ENCODE measurements around the gene HOXD4. TPM values are rescaled to one million over a fixed set of nuclear protein-coding genes. Genes with fewer than 3 reads are reported as not detected.
A peak's percentile ranks its signal among the peaks of the same experiment; 100 is the strongest.

Gene HOXD4
- total RNA-seq, 3 donors from 2014 or later = 4.7 to 6.5 (median 5.9) TPM

DNA sequence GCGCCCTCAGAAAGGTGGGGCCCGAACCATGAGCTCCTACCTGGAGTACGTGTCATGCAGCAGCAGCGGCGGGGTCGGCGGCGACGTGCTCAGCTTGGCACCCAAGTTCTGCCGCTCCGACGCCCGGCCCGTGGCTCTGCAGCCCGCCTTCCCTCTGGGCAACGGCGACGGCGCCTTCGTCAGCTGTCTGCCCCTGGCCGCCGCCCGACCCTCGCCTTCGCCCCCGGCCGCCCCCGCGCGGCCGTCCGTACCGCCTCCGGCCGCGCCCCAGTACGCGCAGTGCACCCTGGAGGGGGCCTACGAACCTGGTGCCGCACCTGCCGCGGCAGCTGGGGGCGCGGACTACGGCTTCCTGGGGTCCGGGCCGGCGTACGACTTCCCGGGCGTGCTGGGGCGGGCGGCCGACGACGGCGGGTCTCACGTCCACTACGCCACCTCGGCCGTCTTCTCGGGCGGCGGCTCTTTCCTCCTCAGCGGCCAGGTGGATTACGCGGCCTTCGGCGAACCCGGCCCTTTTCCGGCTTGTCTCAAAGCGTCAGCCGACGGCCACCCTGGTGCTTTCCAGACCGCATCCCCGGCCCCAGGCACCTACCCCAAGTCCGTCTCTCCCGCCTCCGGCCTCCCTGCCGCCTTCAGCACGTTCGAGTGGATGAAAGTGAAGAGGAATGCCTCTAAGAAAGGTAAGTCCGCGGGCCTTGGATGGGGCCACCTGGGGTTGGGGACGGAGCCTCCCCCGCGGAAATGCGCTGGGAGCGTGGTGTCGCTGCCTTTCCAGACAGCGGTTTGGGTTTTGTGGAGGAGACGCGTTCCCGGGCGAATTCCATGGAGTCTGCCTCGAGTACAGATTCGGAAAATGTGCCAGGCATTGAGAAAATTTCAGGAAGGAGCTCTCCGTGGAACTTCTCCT lies 37.7 kb downstream of the HOXD4 start:
- Histone ChIP-seq H3K4me3 (peak overlapping the region; percentile 52), H3K9me3 (no peaks in the 10 kb centered on the region), H3K4me1 (ENCODE audit: low read depth) (peaks cover 22% of the 10 kb centered on the region), H3K36me3 (ENCODE audit: low read depth) (no peaks in the 10 kb centered on the region)
- peak; percentile 68 for ATAC-seq
- DNase-seq = peak in 2 of 3 donors; percentile 52 to 75
- intact Hi-C loops (cut with DNase I, micrococcal nuclease) = no loop called here
- TF ChIP-seq, protein P1, sequence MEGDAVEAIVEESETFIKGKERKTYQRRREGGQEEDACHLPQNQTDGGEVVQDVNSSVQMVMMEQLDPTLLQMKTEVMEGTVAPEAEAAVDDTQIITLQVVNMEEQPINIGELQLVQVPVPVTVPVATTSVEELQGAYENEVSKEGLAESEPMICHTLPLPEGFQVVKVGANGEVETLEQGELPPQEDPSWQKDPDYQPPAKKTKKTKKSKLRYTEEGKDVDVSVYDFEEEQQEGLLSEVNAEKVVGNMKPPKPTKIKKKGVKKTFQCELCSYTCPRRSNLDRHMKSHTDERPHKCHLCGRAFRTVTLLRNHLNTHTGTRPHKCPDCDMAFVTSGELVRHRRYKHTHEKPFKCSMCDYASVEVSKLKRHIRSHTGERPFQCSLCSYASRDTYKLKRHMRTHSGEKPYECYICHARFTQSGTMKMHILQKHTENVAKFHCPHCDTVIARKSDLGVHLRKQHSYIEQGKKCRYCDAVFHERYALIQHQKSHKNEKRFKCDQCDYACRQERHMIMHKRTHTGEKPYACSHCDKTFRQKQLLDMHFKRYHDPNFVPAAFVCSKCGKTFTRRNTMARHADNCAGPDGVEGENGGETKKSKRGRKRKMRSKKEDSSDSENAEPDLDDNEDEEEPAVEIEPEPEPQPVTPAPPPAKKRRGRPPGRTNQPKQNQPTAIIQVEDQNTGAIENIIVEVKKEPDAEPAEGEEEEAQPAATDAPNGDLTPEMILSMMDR (IDR thresholded peaks at IDR 0.05) = no peak

DNA sequence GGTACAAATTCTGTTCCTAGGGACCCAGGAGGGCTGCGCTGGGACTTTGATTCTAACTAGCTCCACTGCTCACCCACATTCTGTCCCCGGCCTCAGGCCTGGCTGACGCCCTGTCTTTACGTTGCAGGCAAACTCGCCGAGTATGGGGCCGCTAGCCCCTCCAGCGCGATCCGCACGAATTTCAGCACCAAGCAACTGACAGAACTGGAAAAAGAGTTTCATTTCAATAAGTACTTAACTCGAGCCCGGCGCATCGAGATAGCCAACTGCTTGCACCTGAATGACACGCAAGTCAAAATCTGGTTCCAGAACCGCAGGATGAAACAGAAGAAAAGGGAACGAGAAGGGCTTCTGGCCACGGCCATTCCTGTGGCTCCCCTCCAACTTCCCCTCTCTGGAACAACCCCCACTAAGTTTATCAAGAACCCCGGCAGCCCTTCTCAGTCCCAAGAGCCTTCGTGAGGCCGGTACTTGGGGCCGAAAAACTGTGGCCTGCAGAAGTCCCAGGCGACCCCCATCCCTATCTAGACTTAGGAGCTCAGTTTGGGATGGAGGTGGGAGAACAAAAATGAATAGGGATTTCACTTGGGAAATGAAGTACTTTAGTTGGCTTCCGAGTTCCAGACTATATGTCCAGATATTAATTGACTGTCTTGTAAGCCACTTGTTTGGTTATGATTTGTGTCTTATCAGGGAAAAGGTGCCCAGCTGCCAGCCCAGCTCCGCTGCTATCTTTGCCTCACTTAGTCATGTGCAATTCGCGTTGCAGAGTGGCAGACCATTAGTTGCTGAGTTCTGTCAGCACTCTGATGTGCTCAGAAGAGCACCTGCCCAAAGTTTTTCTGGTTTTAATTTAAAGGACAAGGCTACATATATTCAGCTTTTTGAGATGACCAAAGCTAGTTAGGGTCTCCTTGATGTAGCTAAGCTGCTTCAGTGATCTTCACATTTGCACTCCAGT lies 38.6 kb downstream of the HOXD4 start:
- H3K4me1 ChIP-seq (ENCODE audit: low read depth) = peaks cover 22% of the 10 kb centered on the region
- H3K4me3 ChIP-seq = peak overlapping the region; percentile 52
- no peaks in the 10 kb centered on the region for H3K9me3 ChIP-seq
- TF ChIP-seq, protein P1 (IDR thresholded peaks at IDR 0.05) = no peak
- ATAC-seq = no peak
- no peak for DNase-seq
- intact Hi-C loops (cut with DNase I, micrococcal nuclease) = no loop called here
- H3K36me3 ChIP-seq (ENCODE audit: low read depth) = no peaks in the 10 kb centered on the region

DNA sequence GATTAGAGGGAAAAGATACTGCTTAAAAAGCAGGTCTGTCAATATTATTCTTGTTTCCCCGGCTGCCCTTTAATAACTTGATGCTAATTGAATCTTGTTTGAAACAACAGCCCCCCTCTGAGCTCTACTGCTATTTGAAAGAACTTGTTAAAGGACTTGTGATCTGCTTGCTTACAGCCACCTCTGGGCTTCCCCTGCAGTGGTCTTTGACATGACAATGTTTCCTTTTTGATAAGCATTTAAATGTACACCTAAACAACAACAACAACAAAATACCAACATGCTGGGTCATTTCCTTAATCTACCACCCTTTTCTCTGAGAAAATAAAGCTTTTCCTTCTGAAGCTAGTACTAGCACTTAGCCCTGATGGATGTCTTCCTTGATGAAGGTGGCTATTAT lies 41.0 kb downstream of the HOXD4 start:
- DNase-seq = no peak
- no peak for ATAC-seq
- H3K9me3 ChIP-seq = no peaks in the 10 kb centered on the region
- TF ChIP-seq, protein P1 (IDR thresholded peaks at IDR 0.05) = no peak
- H3K4me1 ChIP-seq (ENCODE audit: low read depth) = peaks cover 19% of the 10 kb centered on the region
- no peak overlapping the region for H3K4me3 ChIP-seq
- H3K36me3 ChIP-seq (ENCODE audit: low read depth) = no peaks in the 10 kb centered on the region
- intact Hi-C loops (cut with DNase I, micrococcal nuclease) = no loop called here

DNA sequence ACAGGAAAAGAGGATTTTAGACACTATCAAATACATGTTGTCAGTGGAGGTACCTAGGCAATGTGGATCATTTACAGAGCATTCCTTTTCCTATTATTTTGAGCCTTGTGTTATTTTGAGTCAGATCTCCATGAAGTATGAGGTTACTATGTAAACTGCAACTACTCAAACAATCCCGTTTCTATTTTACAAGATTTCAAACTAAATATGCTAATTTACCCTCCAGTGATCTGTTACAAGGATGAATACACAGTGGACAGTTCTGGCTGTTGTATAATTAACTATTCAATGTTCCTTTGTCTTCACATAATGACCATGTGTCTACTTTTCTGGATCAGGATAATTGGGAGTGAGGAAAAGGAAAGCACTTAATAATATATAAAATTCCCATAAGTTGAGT lies 41.7 kb downstream of the HOXD4 start:
- Histone ChIP-seq H3K36me3 (ENCODE audit: low read depth) (no peaks in the 10 kb centered on the region), H3K9me3 (no peaks in the 10 kb centered on the region), H3K4me1 (ENCODE audit: low read depth) (peaks cover 19% of the 10 kb centered on the region), H3K4me3 (no peak overlapping the region)
- TF ChIP-seq, protein P1 (IDR thresholded peaks at IDR 0.05) = no peak
- intact Hi-C loops (cut with DNase I, micrococcal nuclease) = no loop called here
- no peak for ATAC-seq
- no peak for DNase-seq

DNA sequence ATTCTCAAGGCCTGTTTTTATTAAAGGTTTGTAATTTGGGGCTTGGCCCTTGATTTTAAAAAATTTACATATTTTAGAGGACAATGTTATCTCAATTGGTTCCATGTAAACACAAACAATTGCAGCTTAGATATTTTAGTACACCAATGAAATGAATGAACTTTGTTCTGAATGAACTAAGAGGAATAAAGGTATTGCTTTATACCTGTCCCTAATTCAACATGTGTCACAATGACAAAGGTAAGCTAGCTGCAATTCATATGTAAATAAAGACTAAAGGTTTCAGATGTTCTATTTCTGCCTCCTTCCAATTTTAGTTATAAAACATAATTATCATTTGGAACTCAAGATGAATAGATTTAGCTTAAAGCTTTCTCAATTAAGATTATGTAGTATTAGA lies 48.6 kb downstream of the HOXD4 start:
- no peak for DNase-seq
- no peak overlapping the region for H3K4me3 ChIP-seq
- H3K9me3 ChIP-seq = no peaks in the 10 kb centered on the region
- H3K36me3 ChIP-seq (ENCODE audit: low read depth) = no peaks in the 10 kb centered on the region
- TF ChIP-seq, protein P1 (IDR thresholded peaks at IDR 0.05) = no peak
- peak; percentile 72 for ATAC-seq
- intact Hi-C loops (cut with DNase I, micrococcal nuclease) = no loop called here
- no peaks in the 10 kb centered on the region for H3K4me1 ChIP-seq (ENCODE audit: low read depth)
